GM21526 (cell line): ENCODE measurements around the gene CLSTN1.

Source experiments
- ATAC-seq: cut with Tn5 transposase; IDR thresholded peaks from one replicate; pipeline ENCODE4 v1.9.1; 2021; ENCODE audit warnings: moderate library complexity; ENCODE audit not compliant: unreplicated experiment, low FRiP score

The CLSTN1 gene

GRCh38 chr1:9852410-9853248 lies 28.9 kb upstream of the CLSTN1 start:
- ATAC-seq: no peak

- ATAC-seq: no peak
Observed at GRCh38 chr1:9852004-9852403, 28.2 kb upstream of the CLSTN1 start.

DNA sequence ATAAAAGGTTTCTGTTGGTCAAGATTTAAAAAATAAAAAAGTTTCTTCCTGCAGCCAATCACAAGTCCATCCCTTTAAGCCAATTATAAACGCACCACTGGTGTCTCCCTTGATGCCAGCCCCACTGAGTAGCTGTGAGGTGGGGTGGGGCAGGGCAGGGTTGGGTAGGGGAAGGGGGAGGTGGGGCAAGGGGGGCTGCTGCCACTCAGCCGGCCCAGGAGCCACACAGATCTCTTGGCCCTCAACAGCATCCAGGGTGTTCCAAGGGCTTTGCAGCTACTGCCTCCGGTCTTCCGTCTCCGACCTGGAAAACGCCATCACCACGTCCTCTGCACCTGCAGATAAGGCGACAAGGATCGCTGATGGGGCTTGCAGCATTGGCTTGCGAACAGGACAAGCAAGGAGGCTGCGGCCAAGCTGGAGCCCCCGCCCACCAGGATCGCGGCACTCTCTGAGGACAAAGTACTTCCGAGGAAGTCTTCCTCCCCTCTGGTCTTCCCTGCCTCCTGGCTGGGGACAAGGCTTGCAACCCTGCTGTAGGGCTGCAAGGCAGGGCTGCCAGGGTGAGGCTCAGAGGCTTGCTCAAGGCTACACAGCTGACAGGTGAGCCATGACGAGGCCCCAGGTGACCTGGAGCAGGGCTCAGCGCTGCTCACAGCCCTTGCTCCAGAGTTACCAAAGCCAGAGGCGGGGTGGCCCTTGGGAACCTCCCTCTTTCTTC lies 26.8 kb upstream of the CLSTN1 start:
- ATAC-seq: no peak

- ATAC-seq: no peak
Observed at GRCh38 chr1:9849691-9850441, 26.1 kb upstream of the CLSTN1 start.

GRCh38 chr1:9848022-9848421 lies 24.3 kb upstream of the CLSTN1 start:
- no peak for ATAC-seq

GRCh38 chr1:9847269-9847668 lies 23.5 kb upstream of the CLSTN1 start:
- ATAC-seq: no peak

DNA sequence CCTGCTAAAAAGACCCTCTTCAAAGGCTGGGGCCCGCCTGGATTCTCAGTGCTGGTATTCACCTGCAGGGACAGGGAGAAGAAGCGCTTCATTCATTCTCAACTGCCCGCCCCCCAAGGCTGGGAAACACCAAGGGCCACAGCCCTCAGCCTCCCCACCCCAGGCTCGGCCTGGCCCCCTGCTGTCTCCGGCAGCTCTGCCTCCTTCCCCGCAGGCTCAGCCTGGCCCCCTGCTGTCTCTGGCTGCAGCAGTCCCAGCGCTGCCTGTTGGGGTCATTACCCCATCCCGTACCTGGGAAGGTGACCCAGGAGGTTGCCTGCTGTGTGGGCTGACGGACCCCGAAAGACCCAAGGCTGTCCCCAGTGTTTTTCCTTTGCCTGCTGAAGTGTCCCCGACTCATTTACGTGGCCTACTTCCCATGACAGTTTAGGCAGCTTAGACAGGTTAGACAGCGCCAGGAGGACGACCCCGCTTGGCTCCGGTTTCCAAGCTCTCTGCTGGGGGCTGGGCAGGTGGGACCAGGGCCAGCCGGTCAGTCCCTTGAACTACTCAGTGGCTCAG lies 22.9 kb upstream of the CLSTN1 start:
- no peak for ATAC-seq

DNA sequence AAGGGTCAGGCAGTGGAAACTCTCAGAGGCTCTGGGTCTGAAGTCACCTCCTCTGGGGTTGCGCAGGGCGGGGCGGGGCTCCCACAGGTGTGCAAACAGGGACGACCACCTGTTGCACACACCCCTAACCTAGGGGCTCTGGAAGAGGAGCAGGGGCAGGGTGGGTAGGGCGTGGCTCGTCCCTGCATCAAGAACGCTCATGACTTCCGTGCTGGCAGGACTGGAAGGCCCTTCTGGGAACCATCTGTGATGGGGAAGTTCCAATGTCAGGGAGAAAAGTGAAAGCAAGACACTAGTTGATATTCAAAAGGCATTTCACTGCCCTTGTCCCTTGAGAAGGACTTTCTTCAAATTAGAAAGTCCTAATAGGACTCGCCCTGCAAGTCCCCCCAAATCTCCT lies 22.1 kb upstream of the CLSTN1 start:
- no peak for ATAC-seq

GRCh38 chr1:9844756-9845155 lies 21.0 kb upstream of the CLSTN1 start:
- ATAC-seq: no peak

DNA sequence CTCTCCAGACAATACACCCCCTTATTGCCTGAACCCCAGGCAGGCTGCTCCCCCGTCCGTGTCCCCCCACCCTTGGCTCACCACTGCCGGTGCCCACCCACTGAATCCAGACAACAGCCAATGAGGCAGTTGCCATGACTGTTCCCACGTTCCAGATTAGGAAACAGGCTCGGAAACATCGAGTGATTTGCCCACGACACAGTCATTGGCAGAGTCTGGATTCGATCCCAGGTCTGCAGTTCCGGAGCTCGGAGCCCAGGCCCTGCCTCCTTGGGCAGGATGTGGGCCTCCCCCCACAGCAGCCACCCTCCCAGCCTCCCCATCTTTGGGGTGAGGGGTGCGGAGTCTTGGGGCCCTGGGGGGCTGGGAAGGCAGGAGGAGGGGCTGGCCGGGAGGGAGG lies 20.3 kb upstream of the CLSTN1 start:
- ATAC-seq: no peak

DNA sequence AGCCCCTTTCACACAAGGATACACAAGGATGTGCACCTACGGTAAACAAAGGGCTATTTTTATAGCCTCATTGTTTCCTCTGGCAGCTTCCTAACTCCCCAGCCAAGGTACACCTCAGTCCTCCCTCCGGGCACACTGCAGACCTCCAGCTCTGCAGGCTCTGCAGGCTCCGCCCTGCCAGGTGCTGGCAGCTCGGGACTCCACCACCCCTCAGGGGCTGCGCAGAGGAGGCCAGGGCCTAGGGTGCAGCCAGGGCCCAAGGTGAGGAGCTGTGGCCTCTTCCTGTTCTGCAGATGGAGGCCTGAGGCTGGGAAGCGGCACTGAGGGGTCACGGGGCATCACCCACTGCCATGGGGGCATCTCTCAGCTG lies 19.8 kb upstream of the CLSTN1 start:
- no peak for ATAC-seq

- no peak for ATAC-seq
Observed at GRCh38 chr1:9842781-9843575, 19.2 kb upstream of the CLSTN1 start.

DNA sequence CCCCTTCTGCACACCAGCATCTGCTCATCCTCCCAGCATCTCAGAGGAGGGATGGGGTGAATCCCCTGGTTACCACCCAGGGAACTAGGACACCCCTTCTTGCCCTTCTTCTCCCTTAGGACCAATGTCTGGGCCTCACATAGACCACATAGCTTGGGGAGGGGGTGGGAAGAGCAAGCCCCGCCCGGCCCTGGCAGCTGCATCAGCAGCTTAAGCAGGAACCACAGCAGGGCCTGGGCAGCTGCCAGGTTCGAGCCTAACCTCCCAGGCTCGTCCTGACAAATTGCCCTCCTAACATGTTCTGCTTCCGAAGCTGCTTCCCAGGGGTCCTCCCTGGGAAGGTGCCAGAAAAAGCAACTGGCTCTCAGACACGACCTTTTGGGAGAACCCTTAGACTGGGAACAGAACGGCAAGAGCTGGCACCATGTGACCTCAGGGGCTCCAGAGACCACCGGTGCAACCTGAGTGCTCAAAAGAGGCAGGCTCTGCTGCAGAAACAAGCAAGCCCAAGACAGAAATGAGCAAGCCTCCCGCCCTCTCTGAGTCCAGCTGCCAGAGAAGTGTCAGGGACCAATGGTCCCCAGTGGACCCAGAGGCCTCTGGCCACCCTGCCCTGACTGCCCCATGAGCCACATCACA lies 18.4 kb upstream of the CLSTN1 start:
- no peak for ATAC-seq

GRCh38 chr1:9841460-9841859 lies 17.7 kb upstream of the CLSTN1 start:
- ATAC-seq: no peak

DNA sequence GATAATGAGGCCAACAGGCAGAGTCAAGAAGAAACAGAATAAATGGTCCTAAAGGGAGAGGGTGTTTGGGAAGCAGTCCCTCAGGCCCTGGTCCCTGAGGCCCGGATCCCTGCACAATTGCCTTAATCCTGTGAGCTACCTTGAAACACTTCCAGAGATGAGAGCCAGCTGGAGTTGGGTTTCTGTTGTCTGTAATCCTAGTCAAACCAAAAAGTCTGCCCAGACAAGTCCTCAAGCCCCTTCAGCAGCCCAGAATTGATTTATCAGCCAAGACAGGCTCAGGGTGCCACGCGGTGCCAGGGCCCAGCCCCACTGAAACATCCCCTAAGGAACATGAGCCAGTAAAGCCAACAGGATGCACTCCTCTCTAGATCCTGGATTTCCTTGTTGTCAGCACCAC lies 16.4 kb upstream of the CLSTN1 start:
- no peak for ATAC-seq

GRCh38 chr1:9838946-9839345 lies 15.2 kb upstream of the CLSTN1 start:
- ATAC-seq: no peak

GRCh38 chr1:9836632-9836960 lies 12.8 kb upstream of the CLSTN1 start:
- no peak for ATAC-seq

GRCh38 chr1:9835758-9836631 lies 12.2 kb upstream of the CLSTN1 start:
- ATAC-seq: no peak

GRCh38 chr1:9835404-9835757 lies 11.6 kb upstream of the CLSTN1 start:
- no peak for ATAC-seq
